NB4 (cell line): Measurements from ENCODE around the gene CWF19L2.

ENCODE experiments used
- POLR2A ChIP-seq: IDR thresholded peaks from 2 replicates; pipeline ENCODE4 v1.6.1; 2011; ENCODE audit warnings: mild to moderate bottlenecking; ENCODE audit not compliant: insufficient read length; ENCODE audit errors: extremely low read depth
- TF ChIP-seq, protein P1 (sequence below): IDR thresholded peaks from one replicate; pipeline ENCODE4 v1.5.1; 2012; ENCODE audit warnings: low read depth, low read length

DNA sequence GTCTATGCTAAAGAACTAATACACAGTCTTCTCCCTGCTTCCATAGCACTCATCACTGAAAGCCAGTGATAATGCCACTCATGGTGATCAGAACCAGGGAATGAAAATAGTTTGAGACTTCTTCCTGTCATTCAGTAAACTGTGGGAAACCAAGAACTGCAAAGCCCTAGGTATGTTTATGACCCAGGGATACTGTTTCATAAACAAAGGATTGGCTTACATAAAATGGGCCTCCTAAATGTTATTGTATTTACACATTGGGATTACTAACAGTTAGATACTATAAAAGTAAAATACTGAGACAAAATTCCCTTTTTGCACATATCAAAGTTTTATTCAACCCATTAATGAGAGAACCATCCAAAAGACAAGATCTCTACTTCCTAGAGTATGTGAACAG is 21.3 kb upstream of the CWF19L2 start:
- TF ChIP-seq, protein P1, sequence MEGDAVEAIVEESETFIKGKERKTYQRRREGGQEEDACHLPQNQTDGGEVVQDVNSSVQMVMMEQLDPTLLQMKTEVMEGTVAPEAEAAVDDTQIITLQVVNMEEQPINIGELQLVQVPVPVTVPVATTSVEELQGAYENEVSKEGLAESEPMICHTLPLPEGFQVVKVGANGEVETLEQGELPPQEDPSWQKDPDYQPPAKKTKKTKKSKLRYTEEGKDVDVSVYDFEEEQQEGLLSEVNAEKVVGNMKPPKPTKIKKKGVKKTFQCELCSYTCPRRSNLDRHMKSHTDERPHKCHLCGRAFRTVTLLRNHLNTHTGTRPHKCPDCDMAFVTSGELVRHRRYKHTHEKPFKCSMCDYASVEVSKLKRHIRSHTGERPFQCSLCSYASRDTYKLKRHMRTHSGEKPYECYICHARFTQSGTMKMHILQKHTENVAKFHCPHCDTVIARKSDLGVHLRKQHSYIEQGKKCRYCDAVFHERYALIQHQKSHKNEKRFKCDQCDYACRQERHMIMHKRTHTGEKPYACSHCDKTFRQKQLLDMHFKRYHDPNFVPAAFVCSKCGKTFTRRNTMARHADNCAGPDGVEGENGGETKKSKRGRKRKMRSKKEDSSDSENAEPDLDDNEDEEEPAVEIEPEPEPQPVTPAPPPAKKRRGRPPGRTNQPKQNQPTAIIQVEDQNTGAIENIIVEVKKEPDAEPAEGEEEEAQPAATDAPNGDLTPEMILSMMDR = no peak
- no peak for TF ChIP-seq POLR2A
